ENCODE results near the gene OR5K4.
A peak's percentile ranks its signal among the peaks of the same experiment; 100 is the strongest.

Gene OR5K4

DNA sequence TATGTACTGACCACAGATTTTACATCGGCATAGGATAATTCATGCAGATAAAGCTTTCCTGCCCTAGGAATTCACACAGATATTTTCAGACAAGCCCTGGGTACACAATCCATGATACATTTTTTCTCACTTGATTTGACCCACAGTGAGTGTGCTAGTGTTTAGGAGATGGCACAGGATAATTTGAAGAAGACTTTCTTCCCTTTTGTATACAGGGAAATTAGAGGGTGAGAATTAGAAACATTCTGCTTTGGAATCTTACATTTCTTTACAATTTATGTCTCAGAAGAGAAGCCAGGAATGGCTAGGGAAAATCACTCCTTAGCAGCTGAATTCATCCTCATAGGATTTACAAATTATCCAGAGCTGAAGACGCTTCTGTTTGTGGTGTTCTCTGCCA is at the start of gene OR5K4:
Gene OR5K4, plus strand, starts transcription at position 301 of the 400 bp plus-strand sequence. Its CDS starts 0 bp downstream, at position 301.
- no peak for DNase-seq (ENCODE audit: low spot score)

DNA sequence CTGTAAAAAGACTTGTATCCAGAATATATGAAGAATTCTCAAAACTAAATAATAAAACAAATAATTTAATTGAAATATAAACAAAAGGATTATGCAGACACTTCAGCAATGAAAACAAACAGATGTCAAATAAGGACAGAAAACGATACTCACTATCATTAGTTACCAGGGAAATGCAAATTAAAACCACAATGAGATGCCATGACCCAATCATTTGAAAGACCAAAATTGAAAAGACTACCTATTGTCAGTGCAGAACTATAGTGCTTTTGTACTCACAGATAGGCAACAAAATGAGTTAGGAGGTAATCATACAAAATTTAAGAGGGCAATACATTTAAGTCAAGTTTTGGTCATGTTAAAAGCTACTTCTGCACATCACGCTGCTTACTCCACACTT is 31.6 kb upstream of the OR5K4 start:
- no peak for DNase-seq (ENCODE audit: low spot score)

GRCh38 chr3:98322686-98323085 is 31.0 kb upstream of the OR5K4 start:
- DNase-seq (ENCODE audit: low spot score) = no peak

DNA sequence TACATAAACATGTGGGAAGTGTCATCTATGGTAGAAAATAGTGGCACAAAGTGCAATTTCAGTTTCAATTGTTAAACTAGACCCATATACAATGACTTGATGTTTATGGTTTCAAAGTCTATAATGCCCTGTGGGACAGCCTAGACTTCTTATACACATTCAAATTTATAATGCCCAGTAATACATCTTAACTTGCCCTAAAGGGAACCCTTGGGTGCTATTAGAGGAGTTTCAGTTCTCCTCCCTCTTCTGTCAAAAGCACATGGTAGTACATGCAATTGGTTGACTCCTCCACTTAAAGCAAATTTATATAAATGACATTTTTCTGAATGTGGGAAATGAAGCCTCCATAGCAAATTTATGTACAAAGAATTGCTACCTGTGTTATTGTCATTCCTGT is 30.2 kb upstream of the OR5K4 start:
- no peak for DNase-seq (ENCODE audit: low spot score)

DNA sequence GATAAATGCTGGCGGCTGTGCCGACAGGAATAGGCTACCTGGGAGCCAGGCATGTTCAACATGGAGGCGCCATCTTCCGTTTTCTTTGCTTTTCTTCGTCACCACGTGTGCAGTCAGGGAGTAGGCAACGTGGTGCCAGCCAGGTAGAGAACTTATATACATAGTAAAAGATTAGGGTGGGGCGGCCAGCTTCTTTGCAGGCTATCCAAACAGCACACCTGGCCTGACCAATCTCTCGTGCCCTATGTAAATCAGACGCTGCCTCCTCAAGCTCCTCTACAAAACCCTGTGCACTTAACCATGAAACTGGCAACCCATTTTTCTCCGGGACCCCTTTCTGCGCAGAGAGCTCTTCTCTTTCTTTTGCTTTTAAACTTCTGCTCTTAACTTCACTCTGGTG is 28.6 kb upstream of the OR5K4 start:
- no peak for DNase-seq (ENCODE audit: low spot score)

- DNase-seq (ENCODE audit: low spot score) = no peak
Observed at GRCh38 chr3:98326105-98326893, 27.4 kb upstream of the OR5K4 start.

DNA sequence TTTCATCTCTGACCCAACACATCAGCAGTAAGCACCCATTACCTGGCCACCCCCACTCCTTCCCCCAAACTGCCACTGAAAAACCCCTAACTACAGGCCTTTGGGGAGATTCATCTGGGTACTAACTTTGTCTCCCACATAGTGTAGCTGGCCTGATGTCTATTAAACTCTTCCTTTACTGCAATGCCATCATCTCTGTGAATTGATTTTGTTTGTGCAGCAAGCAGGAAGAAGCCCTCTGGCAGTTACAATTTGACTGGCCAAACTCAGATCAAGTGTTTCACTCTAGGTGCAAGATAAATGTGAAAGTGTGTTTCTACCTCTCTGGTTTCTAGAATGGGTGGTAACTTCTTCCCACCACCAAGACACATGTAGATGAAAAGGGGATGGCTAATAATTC is 26.7 kb upstream of the OR5K4 start:
- DNase-seq (ENCODE audit: low spot score) = no peak

- no peak for DNase-seq (ENCODE audit: low spot score)
Observed at GRCh38 chr3:98328933-98329332, 24.7 kb upstream of the OR5K4 start.

- DNase-seq (ENCODE audit: low spot score) = peak; percentile 63
Observed at GRCh38 chr3:98329392-98330124, 24.1 kb upstream of the OR5K4 start.

- no peak for DNase-seq (ENCODE audit: low spot score)
Observed at GRCh38 chr3:98331329-98331728, 22.3 kb upstream of the OR5K4 start.

GRCh38 chr3:98333989-98334606 is 19.6 kb upstream of the OR5K4 start:
- no peak for DNase-seq (ENCODE audit: low spot score)

DNA sequence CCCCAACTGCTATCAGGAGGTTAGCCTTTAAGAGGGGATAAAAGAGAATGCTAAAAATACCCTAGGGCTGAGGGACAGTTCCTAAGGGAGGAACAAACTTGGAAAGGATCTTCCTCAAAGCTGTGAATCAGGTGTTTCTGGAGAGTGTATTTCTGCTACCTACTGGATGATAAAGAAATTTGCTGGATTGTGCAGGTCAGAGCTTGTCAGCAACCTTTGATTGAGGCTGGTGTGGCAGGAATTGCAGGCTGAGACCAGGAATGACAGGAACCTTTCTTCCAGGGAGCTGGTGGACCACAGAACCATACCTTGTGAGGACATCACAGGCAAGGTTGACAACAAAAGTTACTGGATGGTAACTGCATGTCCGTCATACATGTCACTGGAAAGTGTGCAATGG is 14.6 kb upstream of the OR5K4 start:
- no peak for DNase-seq (ENCODE audit: low spot score)

GRCh38 chr3:98341758-98342157 is 11.9 kb upstream of the OR5K4 start:
- no peak for DNase-seq (ENCODE audit: low spot score)

GRCh38 chr3:98343647-98344507 is 9.8 kb upstream of the OR5K4 start:
- peak; percentile 43 for DNase-seq (ENCODE audit: low spot score)

DNA sequence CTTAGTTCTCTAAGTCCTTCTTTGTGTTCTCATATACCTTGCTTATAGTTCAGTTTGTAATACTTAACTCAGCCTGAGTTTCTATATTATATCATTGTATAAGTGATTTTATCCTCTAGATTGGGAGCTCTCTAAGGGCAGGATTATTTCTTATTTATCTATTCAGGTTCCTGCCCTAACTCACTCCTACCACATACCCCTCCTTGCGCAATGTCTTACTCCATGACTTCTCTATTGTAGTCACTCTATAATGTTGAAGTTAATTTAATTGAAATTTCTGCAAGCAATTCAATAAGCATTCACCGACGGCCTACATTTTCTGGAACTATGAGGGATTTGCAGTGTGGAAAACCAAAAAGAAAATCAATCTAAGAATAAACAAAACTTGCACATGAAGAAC is 3.6 kb upstream of the OR5K4 start:
- DNase-seq (ENCODE audit: low spot score) = no peak

GRCh38 chr3:98359250-98359649 is 5.6 kb downstream of the OR5K4 start:
- no peak for DNase-seq (ENCODE audit: low spot score)

DNA sequence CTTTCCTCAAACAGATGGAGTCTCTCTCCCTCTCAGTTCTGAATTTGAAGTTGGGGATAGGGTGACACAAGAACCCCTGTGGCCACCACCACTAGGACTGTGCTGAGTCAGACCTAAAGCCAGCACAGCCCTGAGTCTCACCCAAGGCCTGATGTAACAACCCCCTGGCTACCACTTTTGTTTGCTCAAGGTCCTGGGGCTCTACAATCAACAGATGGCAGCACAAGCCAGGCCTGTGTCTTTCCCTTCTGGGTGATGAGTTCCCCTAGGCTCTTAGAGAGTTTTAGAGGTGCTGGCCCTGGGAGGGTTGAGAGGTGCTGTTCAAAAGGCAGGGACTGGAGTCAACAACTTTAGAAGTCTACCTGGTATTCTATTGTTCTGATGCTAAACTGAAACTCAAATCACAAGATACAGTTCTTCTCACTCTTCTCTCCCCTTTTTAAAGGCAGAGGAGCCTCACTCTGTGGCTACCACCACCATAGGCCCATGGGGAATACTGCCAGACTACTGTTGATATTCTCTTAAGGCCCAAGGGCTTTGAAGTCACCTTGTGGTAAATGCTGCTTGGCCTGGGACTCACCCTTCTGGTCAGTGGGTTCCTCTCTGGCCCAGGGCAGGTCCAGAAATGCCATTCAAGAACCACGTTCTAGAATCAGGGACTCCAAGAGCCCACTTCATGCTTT is 6.5 kb downstream of the OR5K4 start:
- DNase-seq (ENCODE audit: low spot score) = no peak

GRCh38 chr3:98360681-98361080 is 7.0 kb downstream of the OR5K4 start:
- DNase-seq (ENCODE audit: low spot score) = no peak

GRCh38 chr3:98361289-98361688 is 7.6 kb downstream of the OR5K4 start:
- no peak for DNase-seq (ENCODE audit: low spot score)

DNA sequence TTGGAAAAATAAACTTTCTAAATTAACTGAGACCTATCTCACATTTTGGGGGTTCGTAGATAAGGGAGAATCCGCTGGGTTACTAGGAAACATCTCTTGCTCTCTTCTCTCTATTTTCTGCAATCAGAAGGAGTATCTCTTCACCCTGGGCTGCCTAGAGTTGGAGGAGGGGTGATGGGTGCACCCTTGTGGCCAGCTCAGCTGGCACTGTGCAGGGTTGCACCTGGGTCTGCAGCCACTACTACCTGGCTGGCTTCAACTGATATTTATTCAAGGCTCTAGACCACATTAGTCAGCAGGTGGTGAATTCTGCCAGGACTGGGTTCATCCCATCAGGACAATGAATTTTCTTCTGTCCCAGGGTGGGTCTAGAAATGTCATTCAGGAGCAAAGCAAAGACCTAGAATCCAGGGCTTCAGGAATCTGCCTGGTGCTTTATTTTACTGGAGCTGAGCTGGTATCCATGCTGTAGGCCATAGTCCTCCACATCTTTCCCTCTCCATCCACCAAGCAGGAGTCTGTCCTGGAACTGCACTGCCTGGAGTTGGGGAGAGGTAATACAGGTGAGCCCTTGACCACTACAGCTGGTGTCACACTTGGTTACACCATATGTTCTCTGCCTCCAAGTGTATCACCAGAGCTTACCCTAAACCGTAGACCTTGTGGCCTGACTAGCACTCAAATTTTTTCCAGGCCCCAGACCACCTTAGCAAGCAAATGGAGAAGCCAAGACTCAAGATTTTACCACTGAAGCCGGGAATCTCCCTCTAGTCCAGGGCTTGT is 14.0 kb downstream of the OR5K4 start:
- DNase-seq (ENCODE audit: low spot score) = no peak

- DNase-seq (ENCODE audit: low spot score) = no peak
Observed at GRCh38 chr3:98371186-98371585, 17.5 kb downstream of the OR5K4 start.

Measured in AG20443 (cell line).